Esophagus squamous epithelium (tissue), 5 donors: Measurements from ENCODE around the gene DSCAML1. TPM values are rescaled to one million over a fixed set of nuclear protein-coding genes. Genes with fewer than 3 reads are reported as not detected.

ENCODE experiments used
- DNase-seq: peaks from one replicate; lab custom pipeline; 2025; lab: John Stamatoyannopoulos, UW
- H3K27ac ChIP-seq, 4 donors: fragments of 200-600 bp; sonication (generic); one replicate each; pipeline ENCODE4 v1.5.1; 2016 to 2019; ENCODE audit warnings: mild to moderate bottlenecking in 1 of 4
- H3K27me3 ChIP-seq, 4 donors: fragments of 200-600 bp; sonication (generic); 1 replicate in 3 of 4; 2 replicates in 1 of 4; pipeline versions ENCODE4 v1.5.1 to v1.6.0; 2017 to 2021; ENCODE audit warnings: antibody characterized with exemption in 1 of 4
- H3K36me3 ChIP-seq, 3 donors: fragments of 200-600 bp; sonication (generic); one replicate each; pipeline ENCODE4 v1.5.1; 2016 to 2019
- H3K4me1 ChIP-seq, 3 donors: fragments of 200-600 bp; sonication (generic); one replicate each; pipeline ENCODE4 v1.5.1; 2017 to 2019
- H3K4me3 ChIP-seq, 4 donors: fragments of 200-600 bp; sonication (generic); 1 replicate in 3 of 4; 2 replicates in 1 of 4; pipeline ENCODE4 v1.5.1; 2016 to 2019; ENCODE audit warnings: mild to moderate bottlenecking in 2 of 4, moderate library complexity in 1 of 4
- H3K9me3 ChIP-seq, 3 donors: fragments of 200-600 bp; sonication (generic); one replicate each; pipeline ENCODE4 v1.5.1; 2016 to 2019
- CTCF ChIP-seq, 6 experiments: fragments of 450-650 bp in 4 of 6; fragments of 200-600 bp in 2 of 6; sonication (generic) in 2 of 6; IDR thresholded peaks; one replicate each; pipeline ENCODE4 v1.5.1; 2016 to 2019; ENCODE audit warnings: antibody characterized with exemption in 6 of 6, mild to moderate bottlenecking in 4 of 6, moderate library complexity in 4 of 6
- POLR2A ChIP-seq, 4 donors: fragments of 450-650 bp; IDR thresholded peaks; one replicate each; pipeline ENCODE4 v1.6.1; 2017; ENCODE audit warnings: antibody characterized with exemption in 4 of 4, mild to moderate bottlenecking in 4 of 4, moderate library complexity in 3 of 4
- WGBS, 2 donors: methylation state at CpG; one replicate each; pipeline ENCODE4 v1.1.5; 2018; 5-methylcytosine and 5-hydroxymethylcytosine counted together
- intact Hi-C: fragments of 100-400 bp; cut with DNase I; formaldehyde crosslinking; loops from one replicate; pipeline ENCODE4 v1.15.0; 2022
- total RNA-seq, 4 donors: library from RNA; depleted of rRNA; stranded (reverse); fragments of >200 nt; gene quantifications; one replicate each; pipeline ENCODE4 v1.1.0, GENCODE V29; 2016
- donor health status: DM: yes; HTN: yes; CAD: no.

Gene DSCAML1
- total RNA-seq, 4 donors from 2014 or later, result 0.04 to 0.19 TPM; not detected in 2

GRCh38 chr11:117743121-117743815 is 53.7 kb downstream of the DSCAML1 start:
- no peaks in the 10 kb centered on the region for H3K36me3 ChIP-seq
- no peaks in the 10 kb centered on the region for H3K9me3 ChIP-seq
- no peak overlapping the region for H3K27ac ChIP-seq
- intact Hi-C loops, result no loop called here
- no peak for DNase-seq
- H3K27me3 ChIP-seq, result peaks cover 0 to 64% (median 0%) of the 10 kb centered on the region in 4 donors
- TF ChIP-seq POLR2A (IDR thresholded peaks at IDR 0.05) (no peak), CTCF (IDR thresholded peaks at IDR 0.05) (no peak)
- no peaks in the 10 kb centered on the region for H3K4me1 ChIP-seq
- WGBS, 2 donors, result 41 to 57% methylated on average over 9 of the region's 9 CpGs
- no peak overlapping the region for H3K4me3 ChIP-seq

GRCh38 chr11:117738246-117738957 is 58.6 kb downstream of the DSCAML1 start:
- DNase-seq, result no peak
- peaks cover 0 to 47% (median 0%) of the 10 kb centered on the region in 4 donors for H3K27me3 ChIP-seq
- H3K4me1 ChIP-seq, result no peaks in the 10 kb centered on the region
- no peaks in the 10 kb centered on the region for H3K36me3 ChIP-seq
- H3K9me3 ChIP-seq, result no peaks in the 10 kb centered on the region
- H3K27ac ChIP-seq, result no peak overlapping the region
- TF ChIP-seq CTCF (IDR thresholded peaks at IDR 0.05), result no peak
- TF ChIP-seq POLR2A (IDR thresholded peaks at IDR 0.05), result no peak
- H3K4me3 ChIP-seq, result no peak overlapping the region
- intact Hi-C loops, result no loop called here
- 59 to 67% methylated on average over 8 of the region's 8 CpGs for WGBS, 2 donors

GRCh38 chr11:117735350-117735977 is 61.6 kb downstream of the DSCAML1 start:
- 81 to 87% methylated on average over 9 of the region's 9 CpGs for WGBS, 2 donors
- H3K27ac ChIP-seq, result no peak overlapping the region
- no peaks in the 10 kb centered on the region for H3K36me3 ChIP-seq
- TF ChIP-seq CTCF (IDR thresholded peaks at IDR 0.05), result no peak
- H3K9me3 ChIP-seq, result no peaks in the 10 kb centered on the region
- intact Hi-C loops, result no loop called here
- no peak for DNase-seq
- H3K4me3 ChIP-seq, result no peak overlapping the region
- H3K27me3 ChIP-seq, result peaks cover 0 to 18% (median 0%) of the 10 kb centered on the region in 4 donors
- no peaks in the 10 kb centered on the region for H3K4me1 ChIP-seq

- H3K27ac ChIP-seq, result no peak overlapping the region
- H3K4me3 ChIP-seq, result no peak overlapping the region
- no peaks in the 10 kb centered on the region for H3K4me1 ChIP-seq
- peaks cover 0 to 10% (median 0%) of the 10 kb centered on the region in 4 donors for H3K27me3 ChIP-seq
- intact Hi-C loops, result no loop called here
- 37 to 45% methylated on average over 5 of the region's 5 CpGs for WGBS, 2 donors
- H3K36me3 ChIP-seq, result no peaks in the 10 kb centered on the region
- DNase-seq, result no peak
- TF ChIP-seq POLR2A (IDR thresholded peaks at IDR 0.05) (no peak), CTCF (IDR thresholded peaks at IDR 0.05) (no peak)
- no peaks in the 10 kb centered on the region for H3K9me3 ChIP-seq
These were observed 62.4 kb downstream of the DSCAML1 start for GRCh38 chr11:117734601-117735024.

- H3K36me3 ChIP-seq, result no peaks in the 10 kb centered on the region
- no peaks in the 10 kb centered on the region for H3K4me1 ChIP-seq
- H3K9me3 ChIP-seq, result no peaks in the 10 kb centered on the region
- TF ChIP-seq POLR2A (IDR thresholded peaks at IDR 0.05), result no peak
- no peak for TF ChIP-seq CTCF (IDR thresholded peaks at IDR 0.05)
- no peak overlapping the region for H3K4me3 ChIP-seq
- no peaks in the 10 kb centered on the region for H3K27me3 ChIP-seq
- intact Hi-C loops, result no loop called here
- WGBS, 2 donors, result 75 to 89% methylated on average over 6 of the region's 6 CpGs
- no peak overlapping the region for H3K27ac ChIP-seq
- no peak for DNase-seq
These were observed 63.7 kb downstream of the DSCAML1 start for GRCh38 chr11:117733316-117733715.
